Spleen (tissue), 11 donors: ENCODE results near the gene BACH2. TPM values are rescaled to one million over a fixed set of nuclear protein-coding genes. Genes with fewer than 3 reads are reported as not detected.
A peak's percentile ranks its signal among the peaks of the same experiment; 100 is the strongest.

ENCODE experiments used
- DNase-seq: peaks from one replicate; pipeline ENCODE4 v3.0.0-alpha.2; 2020
- H3K27ac ChIP-seq, 8 donors: fragments of 200-600 bp; sonication (generic) in 7 of 8; 1 replicate in 4 of 8; 2 replicates in 4 of 8; pipeline versions ENCODE4 v1.5.0 to v1.8.0; 2016 to 2021; ENCODE audit warnings: inconsistent platforms in 4 of 8, mild to moderate bottlenecking in 4 of 8, moderate library complexity in 1 of 8
- H3K27me3 ChIP-seq, 7 donors: fragments of 200-600 bp; sonication (generic) in 6 of 7; replicated peaks in 1 of 7; 1 replicate in 4 of 7; 2 replicates in 3 of 7; pipeline versions ENCODE4 v1.5.0 to v1.8.0; 2016 to 2021; ENCODE audit warnings: inconsistent platforms in 3 of 7, mild to moderate bottlenecking in 1 of 7
- H3K36me3 ChIP-seq, 6 donors: fragments of 200-600 bp; sonication (generic) in 5 of 6; 1 replicate in 4 of 6; 2 replicates in 2 of 6; pipeline versions ENCODE4 v1.5.0 to v1.8.0; 2016 to 2021; ENCODE audit warnings: inconsistent platforms in 2 of 6
- H3K4me1 ChIP-seq, 6 donors: fragments of 200-600 bp; sonication (generic) in 5 of 6; 1 replicate in 3 of 6; 2 replicates in 3 of 6; pipeline versions ENCODE4 v1.5.0 to v1.8.0; 2016 to 2021; ENCODE audit warnings: inconsistent platforms in 3 of 6
- H3K4me3 ChIP-seq, 8 donors: fragments of 200-600 bp; sonication (generic) in 7 of 8; 1 replicate in 4 of 8; 2 replicates in 4 of 8; pipeline versions ENCODE4 v1.5.0 to v1.8.0; 2016 to 2021; ENCODE audit warnings: inconsistent platforms in 4 of 8, mild to moderate bottlenecking in 4 of 8, moderate library complexity in 2 of 8
- H3K9me3 ChIP-seq, 8 donors: fragments of 200-600 bp; sonication (generic) in 7 of 8; 1 replicate in 4 of 8; 2 replicates in 4 of 8; pipeline versions ENCODE4 v1.5.0 to v1.8.0; 2016 to 2021; ENCODE audit warnings: inconsistent platforms in 4 of 8
- POLR2A ChIP-seq, 3 donors: fragments of 450-650 bp; IDR thresholded peaks; one replicate each; pipeline ENCODE4 v1.5.1; 2017; ENCODE audit warnings: antibody characterized with exemption in 3 of 3, mild to moderate bottlenecking in 1 of 3
- POLR2AphosphoS5 ChIP-seq, 3 donors: sonication (generic); formaldehyde crosslinking; IDR thresholded peaks; one replicate each; pipeline ENCODE4 v1.5.1; 2017; ENCODE audit warnings: antibody characterized with exemption in 3 of 3
- WGBS, 5 donors: extraction: QIAGEN DNeasy Blood & Tissue Kit in 3 of 5; methylation state at CpG; one replicate each; pipeline versions ENCODE4 v1.1.5 to v1.1.7; 2013 to 2018; 5-methylcytosine and 5-hydroxymethylcytosine counted together
- intact Hi-C: fragments of 100-400 bp; cut with DNase I; formaldehyde crosslinking; loops from one replicate; pipeline ENCODE4 v1.15.0; 2023; ENCODE audit warnings: low total_unique reads
- polyA plus RNA-seq, 3 donors: library from polyadenylated mRNA; stranded (reverse); fragments of 200-250 nt; gene quantifications; one replicate each; pipeline ENCODE4 v1.2.1, GENCODE V29; 2013
- total RNA-seq, 7 donors: library from RNA; depleted of rRNA in 3 of 7; stranded (reverse); fragments of >200 nt in 3 of 7; fragmentation: NEBNext Ultra II Directional in 4 of 7; extraction: Animal tissue kit (Norgen Biotek cat#: 25700) in 4 of 7; gene quantifications; one replicate each; pipeline versions ENCODE4 v1.1.0 to v1.2.1, GENCODE V29; 2016 to 2021
- TF ChIP-seq, protein P1 (sequence below), 11 experiments: fragments of 200-600 bp in 7 of 11; fragments of 450-650 bp in 4 of 11; sonication (generic) in 4 of 11; IDR thresholded peaks in 8 of 11; conservative IDR thresholded peaks in 3 of 11; 1 replicate in 7 of 11; 2 replicates in 4 of 11; pipeline versions ENCODE4 v1.4.0 to v1.8.0; 2016 to 2021; ENCODE audit warnings: antibody characterized with exemption in 11 of 11, inconsistent platforms in 4 of 11, mild to moderate bottlenecking in 1 of 11
- donor health status: healthy with polysubstance abuse.
- donor health status: DM: no; HTN: no; CAD: no; lungs with moderate emphysema.
- donor health status: DM: no; HTN: no; CAD: no.
- donor health status: Bipolar disorder and iron deficiency.
- donor health status: healthy.
- donor health status: DM: no; HTN: no; CAD: no.
- donor health status: DM: yes; HTN: yes; CAD: no.

BACH2 gene
- total and polyA plus RNA-seq, 10 donors: 3.0 to 53.8 (median 32.3) TPM

DNA sequence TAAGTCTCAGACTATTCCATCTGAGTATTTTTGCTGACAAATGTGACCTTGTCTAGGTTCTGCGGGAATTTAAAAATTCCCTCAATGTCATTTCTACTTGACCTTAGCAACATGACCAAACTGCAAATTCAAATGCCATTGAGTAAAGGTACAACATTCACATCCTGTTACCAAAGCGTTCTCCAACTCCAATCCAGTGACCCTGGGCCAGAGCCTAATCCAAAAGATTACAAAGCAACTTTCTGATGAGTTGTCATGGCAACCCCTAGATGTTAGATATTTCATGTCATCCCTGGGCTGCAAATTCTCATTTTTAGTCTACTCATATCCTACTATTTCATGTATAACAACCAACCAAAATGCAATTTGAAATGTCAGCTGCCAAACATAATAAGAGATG, 65.3 kb downstream of the BACH2 start:
- H3K27me3 ChIP-seq: no peaks in the 10 kb centered on the region
- H3K36me3 ChIP-seq: no peaks in the 10 kb centered on the region
- no peak overlapping the region for H3K4me3 ChIP-seq
- H3K27ac ChIP-seq: peak overlapping the region in 7 of 8 donors; percentile 10 to 76 (median 58)
- WGBS, 5 donors: 46 to 73% (median 65%) methylated on average over 2 of the region's 2 CpGs
- TF ChIP-seq POLR2A (IDR thresholded peaks at IDR 0.05) (no peak), POLR2AphosphoS5 (IDR thresholded peaks at IDR 0.05) (no peak)
- TF ChIP-seq, protein P1, sequence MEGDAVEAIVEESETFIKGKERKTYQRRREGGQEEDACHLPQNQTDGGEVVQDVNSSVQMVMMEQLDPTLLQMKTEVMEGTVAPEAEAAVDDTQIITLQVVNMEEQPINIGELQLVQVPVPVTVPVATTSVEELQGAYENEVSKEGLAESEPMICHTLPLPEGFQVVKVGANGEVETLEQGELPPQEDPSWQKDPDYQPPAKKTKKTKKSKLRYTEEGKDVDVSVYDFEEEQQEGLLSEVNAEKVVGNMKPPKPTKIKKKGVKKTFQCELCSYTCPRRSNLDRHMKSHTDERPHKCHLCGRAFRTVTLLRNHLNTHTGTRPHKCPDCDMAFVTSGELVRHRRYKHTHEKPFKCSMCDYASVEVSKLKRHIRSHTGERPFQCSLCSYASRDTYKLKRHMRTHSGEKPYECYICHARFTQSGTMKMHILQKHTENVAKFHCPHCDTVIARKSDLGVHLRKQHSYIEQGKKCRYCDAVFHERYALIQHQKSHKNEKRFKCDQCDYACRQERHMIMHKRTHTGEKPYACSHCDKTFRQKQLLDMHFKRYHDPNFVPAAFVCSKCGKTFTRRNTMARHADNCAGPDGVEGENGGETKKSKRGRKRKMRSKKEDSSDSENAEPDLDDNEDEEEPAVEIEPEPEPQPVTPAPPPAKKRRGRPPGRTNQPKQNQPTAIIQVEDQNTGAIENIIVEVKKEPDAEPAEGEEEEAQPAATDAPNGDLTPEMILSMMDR (IDR thresholded peaks at IDR 0.05 in 8 of 11, conservative IDR thresholded peaks at IDR 0.05 in 3 of 11): no peak
- no peaks in the 10 kb centered on the region for H3K9me3 ChIP-seq
- DNase-seq: no peak
- H3K4me1 ChIP-seq: peaks cover 18 to 75% (median 34%) of the 10 kb centered on the region in 6 donors
- intact Hi-C loops: loop anchor here (10.0 kb wide), 1 partner anchor 53 kb away; no protein-coding TSS in a partner anchor

DNA sequence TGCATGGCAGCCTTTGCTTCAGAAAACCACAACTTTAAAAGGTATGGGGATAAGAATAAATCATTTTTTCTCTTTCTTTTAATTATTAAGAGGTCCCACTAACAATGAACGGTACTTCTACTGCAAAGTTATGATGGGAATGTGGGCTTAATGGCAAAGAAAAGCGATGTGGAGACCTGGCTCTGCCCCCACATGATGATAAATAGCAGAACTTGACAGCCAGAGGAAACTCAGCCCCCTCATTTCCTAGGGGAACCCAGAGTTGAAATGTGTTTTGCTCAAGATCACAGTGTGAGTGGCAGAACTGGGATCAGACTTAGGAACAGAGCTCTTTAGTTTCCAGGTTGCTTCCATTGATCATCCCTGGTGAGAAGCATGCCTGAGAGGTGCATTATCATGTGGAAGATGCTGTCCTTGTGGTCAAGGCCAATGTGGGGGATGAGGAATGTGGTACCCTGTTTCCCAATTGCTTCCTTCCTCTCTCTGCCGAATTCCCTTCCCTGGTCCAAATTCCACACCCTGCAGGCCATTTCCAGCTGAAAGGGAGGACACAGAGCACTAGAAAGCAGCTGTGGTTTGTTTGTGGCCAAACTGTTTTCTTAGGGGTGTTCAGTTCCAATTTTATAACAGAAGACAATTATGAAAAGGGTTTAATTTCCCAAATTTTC, 66.0 kb downstream of the BACH2 start:
- Histone ChIP-seq H3K4me1 (peaks cover 18 to 69% (median 34%) of the 10 kb centered on the region in 6 donors), H3K4me3 (no peak overlapping the region), H3K9me3 (no peaks in the 10 kb centered on the region), H3K27ac (peak overlapping the region; percentile 10 to 76 (median 56)), H3K27me3 (no peaks in the 10 kb centered on the region), H3K36me3 (no peaks in the 10 kb centered on the region)
- 14 to 17% (median 15%) methylated on average over 3 of the region's 3 CpGs for WGBS, 5 donors
- intact Hi-C loops: loop anchor here (10.0 kb wide), 1 partner anchor 54 kb away; no protein-coding TSS in a partner anchor
- TF ChIP-seq, protein P1 (IDR thresholded peaks at IDR 0.05 in 8 of 11, conservative IDR thresholded peaks at IDR 0.05 in 3 of 11): no peak
- TF ChIP-seq POLR2AphosphoS5 (IDR thresholded peaks at IDR 0.05): no peak
- no peak for TF ChIP-seq POLR2A (IDR thresholded peaks at IDR 0.05)
- DNase-seq: no peak

DNA sequence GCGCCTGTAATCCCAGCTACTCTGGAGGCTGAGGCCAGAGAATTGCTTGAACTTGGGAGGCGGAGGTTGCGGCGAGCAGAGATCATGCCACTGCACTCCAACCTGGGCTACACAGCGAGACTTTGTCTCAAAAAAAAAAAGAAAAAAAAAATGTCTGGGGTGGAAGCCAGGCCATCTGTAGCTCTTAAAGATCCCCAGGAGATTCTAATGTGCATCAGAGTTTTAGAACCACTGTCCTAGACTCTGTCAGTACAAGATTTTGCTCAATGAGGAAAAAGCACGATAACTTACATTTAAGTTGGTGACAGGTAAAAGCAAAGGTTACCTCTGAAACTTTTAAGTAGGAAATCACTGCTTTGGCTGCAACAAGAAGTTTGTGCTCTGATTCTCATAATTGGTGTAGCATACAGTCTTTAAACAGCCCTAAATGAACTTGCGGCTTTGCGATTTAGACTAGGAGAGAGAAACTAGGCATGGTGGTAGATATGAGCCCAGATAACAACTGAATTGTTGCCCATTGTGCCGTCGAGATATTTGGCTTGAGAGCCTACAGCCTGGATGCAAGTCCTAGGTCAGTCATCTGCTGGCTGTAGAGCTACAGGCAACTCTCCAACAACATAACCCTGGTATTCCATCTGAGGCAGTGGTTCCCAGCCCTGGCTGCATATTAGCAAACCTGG, 67.2 kb downstream of the BACH2 start:
- Histone ChIP-seq H3K4me1 (peaks cover 18 to 57% (median 33%) of the 10 kb centered on the region in 6 donors), H3K9me3 (no peaks in the 10 kb centered on the region), H3K4me3 (no peak overlapping the region), H3K27me3 (no peaks in the 10 kb centered on the region), H3K36me3 (no peaks in the 10 kb centered on the region), H3K27ac (peak overlapping the region in 3 of 8 donors; percentile 48 to 76 (median 63))
- TF ChIP-seq POLR2AphosphoS5 (IDR thresholded peaks at IDR 0.05) (no peak), POLR2A (IDR thresholded peaks at IDR 0.05) (no peak)
- TF ChIP-seq, protein P1 (IDR thresholded peaks at IDR 0.05 in 8 of 11, conservative IDR thresholded peaks at IDR 0.05 in 3 of 11): no peak
- 86 to 89% (median 88%) methylated on average over 10 of the region's 10 CpGs for WGBS, 5 donors
- intact Hi-C loops: loop anchor here (10.0 kb wide), 1 partner anchor 55 kb away; no protein-coding TSS in a partner anchor
- no peak for DNase-seq

- H3K36me3 ChIP-seq: peaks cover 0 to 7% (median 0%) of the 10 kb centered on the region in 6 donors
- peaks cover 0 to 13% (median 10%) of the 10 kb centered on the region in 8 donors for H3K9me3 ChIP-seq
- H3K27me3 ChIP-seq: no peaks in the 10 kb centered on the region
- intact Hi-C loops: no loop called here
- H3K27ac ChIP-seq: no peak overlapping the region
- no peak overlapping the region for H3K4me3 ChIP-seq
- H3K4me1 ChIP-seq: peaks cover 14 to 40% (median 26%) of the 10 kb centered on the region in 6 donors
- DNase-seq: no peak
- TF ChIP-seq POLR2AphosphoS5 (IDR thresholded peaks at IDR 0.05) (no peak), POLR2A (IDR thresholded peaks at IDR 0.05) (no peak)
- TF ChIP-seq, protein P1 (IDR thresholded peaks at IDR 0.05 in 8 of 11, conservative IDR thresholded peaks at IDR 0.05 in 3 of 11): no peak
Measured at GRCh38 chr6:90227673-90228072, 69.0 kb downstream of the BACH2 start.
